Neural cell (in vitro differentiated cells): ENCODE measurements around the gene BCL2L12. TPM values are rescaled to one million over a fixed set of nuclear protein-coding genes. Genes with fewer than 3 reads are reported as not detected.
"Not testable (repeated sequence)": the region's sequence is repeated elsewhere in the genome, so short reads cannot be mapped to it uniquely, and the experiment has no call there.

Experiments used
- H2AFZ ChIP-seq: fragments of 200-600, 300-800 bp; sonication (generic), shearing (Covaris generic); 2 replicates; pipeline ENCODE4 v1.6.0; 2014; ENCODE audit warnings: low read depth, mild to moderate bottlenecking, antibody characterized with exemption, low read length, moderate library complexity
- H3F3A ChIP-seq: fragments of 200-600 bp; shearing (Covaris generic); 2 replicates; pipeline ENCODE4 v1.6.1; 2016; ENCODE audit warnings: mild to moderate bottlenecking, moderate library complexity, mixed read lengths, antibody characterized with exemption, low read length; ENCODE audit not compliant: insufficient read depth, poor library complexity, severe bottlenecking
- H3K27ac ChIP-seq: fragments of 200-600, 300-800 bp; sonication (generic), shearing (Covaris generic); 2 replicates; pipeline ENCODE4 v1.5.1; 2014; ENCODE audit warnings: mild to moderate bottlenecking, low read length, moderate library complexity
- H3K27me3 ChIP-seq: fragments of 300-800, 200-600 bp; sonication (generic), shearing (Covaris generic); 2 replicates; pipeline ENCODE4 v1.6.0; 2014; ENCODE audit warnings: mild to moderate bottlenecking, low read depth, low read length, moderate library complexity; ENCODE audit not compliant: insufficient read depth
- H3K36me3 ChIP-seq: fragments of 300-800, 200-600 bp; sonication (generic), shearing (Covaris generic); 2 replicates; pipeline ENCODE4 v1.5.1; 2014; ENCODE audit warnings: mild to moderate bottlenecking, antibody characterized with exemption, low read length, moderate library complexity; ENCODE audit not compliant: insufficient read depth
- H3K4me2 ChIP-seq: fragments of 300-800, 200-600 bp; sonication (generic), shearing (Covaris generic); 2 replicates; pipeline ENCODE4 v1.6.0; 2014; ENCODE audit warnings: mild to moderate bottlenecking, low read length
- H3K4me3 ChIP-seq: fragments of 300-800, 200-600 bp; sonication (generic), shearing (Covaris generic); 2 replicates; pipeline ENCODE4 v1.5.1; 2014; ENCODE audit warnings: mild to moderate bottlenecking, low read length, moderate library complexity
- H3K79me2 ChIP-seq: fragments of 200-600 bp; shearing (Covaris generic); replicated peaks from 2 replicates; pipeline ENCODE4 v1.6.0; 2014; ENCODE audit warnings: mild to moderate bottlenecking, low read length, moderate library complexity; ENCODE audit not compliant: insufficient read depth
- H3K9ac ChIP-seq: fragments of 300-800, 200-600 bp; sonication (generic), shearing (Covaris generic); 2 replicates; pipeline ENCODE4 v1.6.1; 2016; ENCODE audit warnings: mild to moderate bottlenecking, low read length, mixed read lengths
- H3K9me2 ChIP-seq: fragments of 200-600 bp; shearing (Covaris generic); 2 replicates; pipeline ENCODE4 v1.6.1; 2016; ENCODE audit warnings: mild to moderate bottlenecking, low read length, mixed read lengths; ENCODE audit not compliant: insufficient read depth
- H3K9me3 ChIP-seq: fragments of 200-600, 300-800 bp; sonication (generic), shearing (Covaris generic); 2 replicates; pipeline ENCODE4 v1.6.1; 2016; ENCODE audit warnings: mild to moderate bottlenecking, mixed run types, low read length, moderate library complexity, mixed read lengths
- H4K20me1 ChIP-seq: fragments of 200-600 bp; shearing (Covaris generic); 2 replicates; pipeline ENCODE4 v1.6.1; 2016; ENCODE audit warnings: mild to moderate bottlenecking, mixed run types; ENCODE audit not compliant: insufficient read depth
- EP300 ChIP-seq: fragments of 450-650 bp; conservative IDR thresholded peaks from 2 replicates; pipeline ENCODE4 v1.6.1; 2014; ENCODE audit warnings: antibody characterized with exemption, mild to moderate bottlenecking, moderate library complexity; ENCODE audit not compliant: poor library complexity, severe bottlenecking
- EZH2 ChIP-seq: fragments of 200-600, 300-800 bp; shearing (Covaris generic), sonication (generic); IDR thresholded peaks from 2 replicates; pipeline ENCODE4 v1.6.1; 2014; ENCODE audit warnings: antibody characterized with exemption, low read length, borderline replicate concordance, mild to moderate bottlenecking; ENCODE audit not compliant: insufficient read depth, poor library complexity, severe bottlenecking
- MXI1 ChIP-seq: fragments of 450-650 bp; conservative IDR thresholded peaks from 2 replicates; pipeline ENCODE4 v1.6.1; 2014; ENCODE audit warnings: antibody characterized with exemption, mild to moderate bottlenecking; ENCODE audit not compliant: poor library complexity, severe bottlenecking
- POLR2AphosphoS5 ChIP-seq: IDR thresholded peaks from 2 replicates; pipeline ENCODE4 v1.6.1; 2012
- RAD21 ChIP-seq: fragments of 450-650 bp; conservative IDR thresholded peaks from 2 replicates; pipeline ENCODE4 v1.6.1; 2014; ENCODE audit warnings: antibody characterized with exemption, mild to moderate bottlenecking, moderate library complexity
- REST ChIP-seq: IDR thresholded peaks from 2 replicates; pipeline ENCODE4 v1.6.1; 2012; ENCODE audit warnings: borderline replicate concordance
- SMC3 ChIP-seq: fragments of 450-650 bp; conservative IDR thresholded peaks from 2 replicates; pipeline ENCODE4 v1.6.1; 2014; ENCODE audit warnings: antibody characterized with exemption, mild to moderate bottlenecking, moderate library complexity; ENCODE audit not compliant: poor library complexity
- TAF1 ChIP-seq: IDR thresholded peaks from 2 replicates; pipeline ENCODE4 v1.6.1; 2012; ENCODE audit warnings: low read depth
- polyA plus RNA-seq: library from polyadenylated mRNA; depleted of rRNA; stranded (reverse); fragments of >200 nt; gene quantifications from 2 replicates; pipeline ENCODE4 v1.2.3, GENCODE V29; 2014
- small RNA-seq, 3 experiments: library from RNA; depleted of rRNA; stranded (forward); fragments of <200 nt; gene quantifications; one replicate each; pipeline ENCODE3, GENCODE V24; 2012
- TF ChIP-seq, protein P1 (sequence below): fragments of 450-650 bp; IDR thresholded peaks from 2 replicates; pipeline ENCODE4 v1.5.1; 2014; ENCODE audit warnings: antibody characterized with exemption, mild to moderate bottlenecking, moderate library complexity; ENCODE audit not compliant: poor library complexity, severe bottlenecking

The BCL2L12 gene
- polyA plus RNA-seq, 1 donor from 2014 or later = 1.1 TPM

GRCh38 chr19:49718991-49719390 is 53.3 kb downstream of the BCL2L12 start:
- Histone ChIP-seq H3F3A (no peaks in the 10 kb centered on the region), H3K36me3 (no peaks in the 10 kb centered on the region), H3K79me2 (no peaks in the 10 kb centered on the region), H3K9me3 (no peaks in the 10 kb centered on the region), H3K27ac (no peak overlapping the region), H4K20me1 (no peaks in the 10 kb centered on the region), H3K27me3 (no peaks in the 10 kb centered on the region), H3K4me3 (no peak overlapping the region), H3K4me2 (no peak overlapping the region), H3K9me2 (no peaks in the 10 kb centered on the region), H2AFZ (no peak overlapping the region), H3K9ac (no peak overlapping the region)
- no peak for TF ChIP-seq TAF1
- TF ChIP-seq EP300 = no peak
- TF ChIP-seq SMC3 = no peak
- TF ChIP-seq REST = no peak
- TF ChIP-seq, protein P1, sequence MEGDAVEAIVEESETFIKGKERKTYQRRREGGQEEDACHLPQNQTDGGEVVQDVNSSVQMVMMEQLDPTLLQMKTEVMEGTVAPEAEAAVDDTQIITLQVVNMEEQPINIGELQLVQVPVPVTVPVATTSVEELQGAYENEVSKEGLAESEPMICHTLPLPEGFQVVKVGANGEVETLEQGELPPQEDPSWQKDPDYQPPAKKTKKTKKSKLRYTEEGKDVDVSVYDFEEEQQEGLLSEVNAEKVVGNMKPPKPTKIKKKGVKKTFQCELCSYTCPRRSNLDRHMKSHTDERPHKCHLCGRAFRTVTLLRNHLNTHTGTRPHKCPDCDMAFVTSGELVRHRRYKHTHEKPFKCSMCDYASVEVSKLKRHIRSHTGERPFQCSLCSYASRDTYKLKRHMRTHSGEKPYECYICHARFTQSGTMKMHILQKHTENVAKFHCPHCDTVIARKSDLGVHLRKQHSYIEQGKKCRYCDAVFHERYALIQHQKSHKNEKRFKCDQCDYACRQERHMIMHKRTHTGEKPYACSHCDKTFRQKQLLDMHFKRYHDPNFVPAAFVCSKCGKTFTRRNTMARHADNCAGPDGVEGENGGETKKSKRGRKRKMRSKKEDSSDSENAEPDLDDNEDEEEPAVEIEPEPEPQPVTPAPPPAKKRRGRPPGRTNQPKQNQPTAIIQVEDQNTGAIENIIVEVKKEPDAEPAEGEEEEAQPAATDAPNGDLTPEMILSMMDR = no peak
- no peak for TF ChIP-seq POLR2AphosphoS5
- no peak for TF ChIP-seq EZH2
- TF ChIP-seq RAD21 = no peak
- no peak for TF ChIP-seq MXI1

DNA sequence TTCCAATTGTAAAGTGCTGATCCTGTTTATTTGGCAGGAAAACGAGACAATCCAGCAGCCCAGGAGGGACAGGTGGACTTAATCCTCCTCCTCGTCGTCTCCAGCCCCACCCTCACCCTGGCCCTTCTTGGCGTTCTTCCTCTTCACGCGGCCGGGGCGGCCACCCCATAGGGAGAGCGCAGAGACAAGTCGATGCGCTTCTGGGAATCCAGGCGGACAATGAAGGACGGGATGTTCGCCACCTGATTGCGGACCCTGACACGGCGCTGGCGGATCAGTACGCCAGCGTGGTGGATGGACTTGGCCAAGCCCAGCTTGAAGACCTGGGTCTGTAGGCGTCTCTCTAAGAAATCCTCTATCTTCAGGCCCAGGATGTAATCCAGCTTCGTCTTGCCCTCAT is 53.7 kb downstream of the BCL2L12 start:
- H3K79me2 ChIP-seq, H3K36me3 ChIP-seq, H2AFZ ChIP-seq, H3K9me3 ChIP-seq, H3K27ac ChIP-seq, H3K27me3 ChIP-seq, H3F3A ChIP-seq, H4K20me1 ChIP-seq, H3K9ac ChIP-seq, H3K4me3 ChIP-seq, H3K9me2 ChIP-seq, H3K4me2 ChIP-seq: not testable (repeated sequence)

Small RNA genes within 50 kb of the gene (small RNA-seq; reads per million reads assigned to genes)
- 0 to 1.5 (median 1.0) reads per million in 3 experiments for gene MIR5088

Other genes starting within 250 kb of the BCL2L12 start
- not detected in 2 replicates for gene PTH2, start 242.5 kb upstream of the BCL2L12 start, polyA plus RNA-seq
- not detected in 2 replicates for gene GFY, start 240.5 kb upstream of the BCL2L12 start, polyA plus RNA-seq
- 0.07 TPM in 1 of 2 replicates, not detected in the other for gene SLC17A7, start 224.4 kb upstream of the BCL2L12 start, polyA plus RNA-seq
- 132 and 145 TPM in 2 replicates for gene PIH1D1, start 214.1 kb upstream of the BCL2L12 start, polyA plus RNA-seq
- 13.5 and 16.7 TPM in 2 replicates for gene ALDH16A1, start 212.7 kb upstream of the BCL2L12 start, polyA plus RNA-seq
- not detected in 2 replicates for gene FLT3LG, start 191.7 kb upstream of the BCL2L12 start, polyA plus RNA-seq
- 2,313 and 2,518 TPM in 2 replicates for gene RPL13A, start 178.3 kb upstream of the BCL2L12 start, polyA plus RNA-seq
- 4,020 and 4,439 TPM in 2 replicates for gene RPS11, start 169.5 kb upstream of the BCL2L12 start, polyA plus RNA-seq
- 1.7 TPM in 1 of 2 replicates, not detected in the other for gene FCGRT, start 153.3 kb upstream of the BCL2L12 start, polyA plus RNA-seq
- not detected in 2 replicates for gene RCN3, start 137.9 kb upstream of the BCL2L12 start, polyA plus RNA-seq
- 129 and 153 TPM in 2 replicates for gene NOSIP, start 85.4 kb upstream of the BCL2L12 start, polyA plus RNA-seq
- not detected in 2 replicates for gene PRRG2, start 84.6 kb upstream of the BCL2L12 start, polyA plus RNA-seq
- 1.2 and 1.7 TPM in 2 replicates for gene PRR12, start 74.8 kb upstream of the BCL2L12 start, polyA plus RNA-seq
- gene RRAS, start 25.8 kb upstream of the BCL2L12 start, polyA plus RNA-seq = 1.2 TPM in 1 of 2 replicates, not detected in the other
- 11.9 and 12.8 TPM in 2 replicates for gene SCAF1, start 23.7 kb upstream of the BCL2L12 start, polyA plus RNA-seq
- gene IRF3, start 76 bp upstream of the BCL2L12 start, polyA plus RNA-seq = 31.3 and 39.4 TPM in 2 replicates
- gene PRMT1, start 11.3 kb downstream of the BCL2L12 start, polyA plus RNA-seq = 610 and 682 TPM in 2 replicates
- 6.7 and 7.2 TPM in 2 replicates for gene ADM5, start 23.7 kb downstream of the BCL2L12 start, polyA plus RNA-seq
- gene CPT1C, start 25.2 kb downstream of the BCL2L12 start, polyA plus RNA-seq = 204 and 240 TPM in 2 replicates
- gene TSKS, start 97.4 kb downstream of the BCL2L12 start, polyA plus RNA-seq = not detected in 2 replicates
- gene AP2A1, start 101.1 kb downstream of the BCL2L12 start, polyA plus RNA-seq = 40.8 and 53.4 TPM in 2 replicates
- gene FUZ, start 147.4 kb downstream of the BCL2L12 start, polyA plus RNA-seq = 32.9 and 35.4 TPM in 2 replicates
- 18.9 and 22.0 TPM in 2 replicates for gene MED25, start 152.4 kb downstream of the BCL2L12 start, polyA plus RNA-seq
- 199 and 288 TPM in 2 replicates for gene PTOV1, start 185.2 kb downstream of the BCL2L12 start, polyA plus RNA-seq
- 43.1 and 43.6 TPM in 2 replicates for gene PNKP, start 201.6 kb downstream of the BCL2L12 start, polyA plus RNA-seq
- gene AKT1S1, start 211.4 kb downstream of the BCL2L12 start, polyA plus RNA-seq = 4.8 and 7.4 TPM in 2 replicates
- 13.1 and 13.2 TPM in 2 replicates for gene TBC1D17, start 211.8 kb downstream of the BCL2L12 start, polyA plus RNA-seq
- gene IL4I1, start 231.0 kb downstream of the BCL2L12 start, polyA plus RNA-seq = not detected in 2 replicates